ENCODE results near the gene MAN1B1. TPM values are rescaled to one million over a fixed set of nuclear protein-coding genes. Genes with fewer than 3 reads are reported as not detected.
A peak's percentile ranks its signal among the peaks of the same experiment; 100 is the strongest.

MAN1B1 gene
- polyA plus RNA-seq, 3 donors: 29.3 to 38.2 (median 33.3) TPM

DNA sequence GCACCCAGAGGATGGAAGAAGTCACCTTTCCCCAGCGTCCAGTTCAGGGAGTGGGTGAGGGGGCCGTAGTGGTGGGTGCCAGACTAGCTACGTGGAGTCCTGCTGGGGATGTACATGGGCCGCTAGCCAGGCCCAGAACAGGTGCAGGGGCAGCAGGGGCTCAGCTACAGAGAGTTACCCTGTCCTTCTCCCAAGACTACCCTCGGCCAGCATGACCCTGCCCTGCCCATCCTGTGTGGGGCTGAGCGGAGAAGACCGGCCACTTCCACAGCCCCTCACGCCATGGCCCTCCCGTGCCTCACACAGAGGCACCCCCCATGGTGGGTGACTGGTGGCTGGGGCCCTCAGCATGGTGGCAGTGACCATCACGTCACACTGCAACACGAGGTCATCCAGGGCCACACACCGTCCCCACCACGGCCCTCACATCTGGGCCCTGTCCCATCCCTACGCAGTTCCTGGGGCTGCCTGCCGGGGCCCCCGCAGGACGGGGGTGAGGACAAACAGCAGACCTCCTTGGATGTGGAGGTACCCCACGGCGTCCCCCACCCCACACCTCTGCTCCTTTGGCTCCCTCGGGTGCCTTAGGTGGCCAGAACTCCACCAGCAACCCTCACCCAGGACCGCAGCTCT, 28.7 kb downstream of the MAN1B1 start:
- H3K27me3 ChIP-seq (ENCODE audit: control insufficient read depth in 2 of 2, insufficient read depth in 2 of 2, low read length in 2 of 2): peaks cover 0 to 3% of the 10 kb centered on the region in 2 donors
- Mint-ChIP-seq H3K4me1 (peaks cover 12% of the 10 kb centered on the region), H3K9me3 (peaks cover 0 to 3% (median 0%) of the 10 kb centered on the region in 7 donors), H3K27me3 (ENCODE audit: low read depth in 3 of 3) (peaks cover 3 to 9% (median 6%) of the 10 kb centered on the region in 3 donors), H3K4me3 (no peak overlapping the region), H3K27ac (no peak overlapping the region), H3K36me3 (peaks cover 8 to 19% of the 10 kb centered on the region in 2 donors)
- H3K27ac ChIP-seq (ENCODE audit: low read depth in 1 of 2, low read length in 2 of 2): no peak overlapping the region
- WGBS (ENCODE audit: insufficient coverage): 85% methylated on average over 15 of the region's 21 CpGs
- intact Hi-C loops (cut with micrococcal nuclease): loop anchor here in 1 of 2 donors (5.0 kb wide), 2 partner anchors 67 to 112 kb away; partner anchors contain the start of genes CYSRT1 and RNF224
- no peaks in the 10 kb centered on the region for H3K79me2 ChIP-seq (ENCODE audit: insufficient read depth, low read length)
- H3K4me2 ChIP-seq (replicated peaks; ENCODE audit: extremely low read depth, low read length, poor library complexity, severe bottlenecking): peak overlapping the region; percentile 85
- H3K4me3 ChIP-seq (replicated peaks in 1 of 3; ENCODE audit: low read depth in 2 of 3, low read length in 3 of 3): peak overlapping the region in 1 of 3 experiments; percentile 70
- H3K36me3 ChIP-seq (replicated peaks in 1 of 2; ENCODE audit: control insufficient read depth in 1 of 2, insufficient read depth in 2 of 2, low read length in 2 of 2): peaks cover 21 to 25% of the 10 kb centered on the region in 2 donors
- no peaks in the 10 kb centered on the region for H3K9me3 ChIP-seq (replicated peaks in 1 of 2; ENCODE audit: control insufficient read depth in 1 of 2, insufficient read depth in 1 of 2, low read length in 2 of 2)
- TF ChIP-seq, protein P1, sequence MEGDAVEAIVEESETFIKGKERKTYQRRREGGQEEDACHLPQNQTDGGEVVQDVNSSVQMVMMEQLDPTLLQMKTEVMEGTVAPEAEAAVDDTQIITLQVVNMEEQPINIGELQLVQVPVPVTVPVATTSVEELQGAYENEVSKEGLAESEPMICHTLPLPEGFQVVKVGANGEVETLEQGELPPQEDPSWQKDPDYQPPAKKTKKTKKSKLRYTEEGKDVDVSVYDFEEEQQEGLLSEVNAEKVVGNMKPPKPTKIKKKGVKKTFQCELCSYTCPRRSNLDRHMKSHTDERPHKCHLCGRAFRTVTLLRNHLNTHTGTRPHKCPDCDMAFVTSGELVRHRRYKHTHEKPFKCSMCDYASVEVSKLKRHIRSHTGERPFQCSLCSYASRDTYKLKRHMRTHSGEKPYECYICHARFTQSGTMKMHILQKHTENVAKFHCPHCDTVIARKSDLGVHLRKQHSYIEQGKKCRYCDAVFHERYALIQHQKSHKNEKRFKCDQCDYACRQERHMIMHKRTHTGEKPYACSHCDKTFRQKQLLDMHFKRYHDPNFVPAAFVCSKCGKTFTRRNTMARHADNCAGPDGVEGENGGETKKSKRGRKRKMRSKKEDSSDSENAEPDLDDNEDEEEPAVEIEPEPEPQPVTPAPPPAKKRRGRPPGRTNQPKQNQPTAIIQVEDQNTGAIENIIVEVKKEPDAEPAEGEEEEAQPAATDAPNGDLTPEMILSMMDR (IDR thresholded peaks at IDR 0.05): no peak
- peaks cover 14% of the 10 kb centered on the region for H4K20me1 ChIP-seq (ENCODE audit: insufficient read depth, low read length)
- H3K4me1 ChIP-seq (ENCODE audit: control insufficient read depth in 1 of 2, insufficient read depth in 2 of 2, low read length in 2 of 2): peaks cover 15 to 17% of the 10 kb centered on the region in 2 donors
- DNase-seq: no peak
- H3K9ac ChIP-seq (ENCODE audit: insufficient read depth, low read length, poor library complexity, severe bottlenecking): no peak overlapping the region
- H2AFZ ChIP-seq (ENCODE audit: insufficient read depth, low read depth, low read length, poor library complexity, severe bottlenecking): peak overlapping the region; percentile 93

DNA sequence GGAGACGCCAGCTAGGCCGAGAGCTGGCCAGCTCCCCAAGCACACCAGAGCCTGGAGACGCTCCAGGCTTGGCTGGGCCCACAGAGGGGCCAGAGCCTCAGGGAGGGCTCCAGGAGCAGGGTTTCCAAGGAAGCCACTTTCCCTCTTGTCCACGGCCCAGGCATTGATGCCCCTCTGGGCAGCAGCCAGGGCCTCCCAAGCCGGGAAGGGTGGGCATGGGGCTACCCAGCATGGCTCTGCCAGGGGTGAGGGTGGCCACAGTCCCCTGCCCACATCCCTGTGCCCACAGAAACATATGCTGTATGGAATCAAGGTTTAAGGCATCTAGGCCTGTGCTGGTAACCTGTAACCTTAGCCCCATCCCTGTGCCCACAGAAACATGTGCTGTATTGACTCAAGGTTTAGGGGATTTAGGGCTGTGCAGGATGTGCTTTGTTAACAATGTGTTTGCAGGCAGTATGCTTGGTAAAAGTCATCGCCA, 29.3 kb downstream of the MAN1B1 start:
- Histone ChIP-seq H3K4me1 (ENCODE audit: control insufficient read depth in 1 of 2, insufficient read depth in 2 of 2, low read length in 2 of 2) (peaks cover 15 to 17% of the 10 kb centered on the region in 2 donors), H3K27ac (ENCODE audit: low read depth in 1 of 2, low read length in 2 of 2) (no peak overlapping the region), H4K20me1 (ENCODE audit: insufficient read depth, low read length) (peaks cover 14% of the 10 kb centered on the region), H3K4me2 (replicated peaks; ENCODE audit: extremely low read depth, low read length, poor library complexity, severe bottlenecking) (no peak overlapping the region), H3K79me2 (ENCODE audit: insufficient read depth, low read length) (no peaks in the 10 kb centered on the region), H2AFZ (ENCODE audit: insufficient read depth, low read depth, low read length, poor library complexity, severe bottlenecking) (no peak overlapping the region), H3K4me3 (replicated peaks in 1 of 3; ENCODE audit: low read depth in 2 of 3, low read length in 3 of 3) (no peak overlapping the region), H3K36me3 (replicated peaks in 1 of 2; ENCODE audit: control insufficient read depth in 1 of 2, insufficient read depth in 2 of 2, low read length in 2 of 2) (peaks cover 20% of the 10 kb centered on the region in 2 donors), H3K27me3 (ENCODE audit: control insufficient read depth in 2 of 2, insufficient read depth in 2 of 2, low read length in 2 of 2) (peaks cover 0 to 3% of the 10 kb centered on the region in 2 donors), H3K9ac (ENCODE audit: insufficient read depth, low read length, poor library complexity, severe bottlenecking) (no peak overlapping the region), H3K9me3 (replicated peaks in 1 of 2; ENCODE audit: control insufficient read depth in 1 of 2, insufficient read depth in 1 of 2, low read length in 2 of 2) (no peaks in the 10 kb centered on the region)
- 67% methylated on average over 3 of the region's 6 CpGs for WGBS (ENCODE audit: insufficient coverage)
- intact Hi-C loops (cut with micrococcal nuclease): loop anchor here in 1 of 2 donors (5.0 kb wide), 2 partner anchors 66 to 111 kb away; partner anchors contain the start of genes CYSRT1 and RNF224
- Mint-ChIP-seq H3K27ac (no peak overlapping the region), H3K27me3 (ENCODE audit: low read depth in 3 of 3) (peaks cover 3 to 9% (median 6%) of the 10 kb centered on the region in 3 donors), H3K9me3 (peaks cover 0 to 3% (median 0%) of the 10 kb centered on the region in 7 donors), H3K4me3 (no peak overlapping the region), H3K4me1 (peaks cover 12% of the 10 kb centered on the region), H3K36me3 (peaks cover 5 to 15% of the 10 kb centered on the region in 2 donors)
- TF ChIP-seq, protein P1 (IDR thresholded peaks at IDR 0.05): no peak
- no peak for DNase-seq
